ENCODE results near the gene PTCD3.

The PTCD3 gene

DNA sequence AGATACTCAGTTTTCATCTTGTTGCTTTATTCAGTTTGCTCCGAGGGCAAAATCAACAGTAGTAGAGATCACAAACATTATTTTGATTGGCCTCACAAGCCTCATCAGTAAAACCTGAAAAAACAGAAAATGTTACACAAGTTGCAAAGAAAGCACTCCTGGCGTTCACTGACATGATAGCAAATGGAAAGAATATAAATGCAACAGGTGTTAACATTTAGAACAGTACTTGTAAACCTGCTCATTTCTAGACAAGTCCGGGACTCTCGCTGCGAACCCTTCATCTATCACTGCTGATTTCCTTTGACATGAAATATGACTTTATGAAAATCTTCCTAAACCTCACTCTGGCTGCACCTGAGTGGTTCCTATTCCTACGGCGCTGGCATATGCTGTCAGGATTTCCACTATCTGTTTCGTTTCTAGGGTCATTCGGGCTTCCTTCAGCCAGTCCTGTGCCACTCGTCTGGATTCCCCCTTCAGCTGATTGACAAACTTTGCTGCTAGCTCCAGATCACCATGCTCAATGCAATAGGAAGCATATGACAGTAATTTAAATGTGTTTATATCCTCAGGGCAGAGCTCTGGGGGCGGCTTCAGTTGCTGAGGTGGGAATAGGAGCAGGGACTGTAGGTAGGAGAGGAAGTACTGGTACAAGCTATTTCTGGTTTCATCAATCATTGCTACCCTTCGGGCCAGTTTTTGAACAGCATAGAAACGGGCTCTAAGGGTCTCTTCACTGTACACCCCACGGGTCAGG lies 38.1 kb downstream of the PTCD3 start:
- no peak for DNase-seq (ENCODE audit: low read depth)

GRCh38 chr2:86147793-86148192 lies 41.8 kb downstream of the PTCD3 start:
- no peak for DNase-seq (ENCODE audit: low read depth)

DNA sequence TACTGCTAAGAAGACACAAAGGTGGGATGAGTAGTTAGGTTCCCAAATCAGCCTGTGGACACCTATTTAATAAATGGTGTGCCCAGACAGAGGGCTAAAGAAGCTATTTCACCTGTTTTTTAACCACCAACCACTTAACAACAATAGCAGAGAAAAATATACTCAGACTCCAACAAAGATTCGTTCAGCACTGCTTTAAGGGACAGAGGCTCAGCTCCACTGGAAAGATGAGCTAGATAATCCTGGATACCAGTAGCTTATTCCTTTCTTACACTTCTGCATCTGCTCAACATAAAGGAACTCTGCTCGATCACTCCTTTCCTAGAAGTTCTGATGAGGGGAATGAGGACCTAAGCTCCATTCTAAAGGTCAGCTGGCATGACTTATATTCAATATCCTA lies 44.5 kb downstream of the PTCD3 start:
- DNase-seq (ENCODE audit: low read depth) = no peak

DNA sequence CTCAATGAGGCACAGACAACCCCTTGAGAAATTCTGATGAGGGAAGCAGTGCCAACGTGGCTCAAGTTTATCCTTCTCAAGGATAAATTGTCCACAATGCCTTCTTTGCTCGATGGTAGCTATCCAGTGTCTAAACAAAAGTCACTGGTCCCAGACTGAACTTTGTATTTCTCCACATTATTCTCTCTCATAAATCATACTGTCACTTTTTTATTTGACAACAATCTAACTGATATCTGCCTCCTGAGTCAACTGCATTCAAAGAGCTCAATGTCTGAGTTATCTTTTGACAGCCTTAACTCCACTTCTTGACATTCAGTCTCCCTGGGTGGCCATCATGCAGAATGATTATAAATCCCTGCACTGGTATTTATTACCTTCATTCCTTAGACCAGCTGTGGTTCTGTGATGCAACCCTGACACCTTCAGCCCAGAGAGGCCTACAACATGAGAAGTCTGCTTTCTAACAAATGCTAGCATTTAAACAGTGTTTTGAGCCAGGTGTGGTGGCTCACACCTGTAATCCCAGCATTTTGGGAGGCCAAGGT lies 51.0 kb downstream of the PTCD3 start:
- no peak for DNase-seq (ENCODE audit: low read depth)

DNA sequence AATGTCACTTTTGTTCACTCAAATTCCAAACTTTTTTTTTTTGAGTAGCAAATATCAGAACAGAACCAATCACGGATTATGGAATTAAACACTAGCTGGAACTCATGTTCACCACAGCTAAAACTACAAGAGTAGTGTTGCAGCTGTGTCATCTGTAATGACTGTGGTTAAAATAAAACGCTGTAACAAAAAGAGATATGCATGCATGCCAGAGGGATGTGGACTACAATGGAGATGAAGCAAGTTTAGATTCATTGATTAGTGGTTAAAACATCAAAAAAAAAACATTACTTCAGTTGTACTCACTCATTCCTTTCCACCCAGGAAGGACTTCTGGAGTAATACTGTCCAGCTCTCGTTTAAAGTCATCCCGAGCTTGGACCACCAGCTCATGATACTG lies 52.3 kb downstream of the PTCD3 start:
- DNase-seq (ENCODE audit: low read depth) = no peak

DNA sequence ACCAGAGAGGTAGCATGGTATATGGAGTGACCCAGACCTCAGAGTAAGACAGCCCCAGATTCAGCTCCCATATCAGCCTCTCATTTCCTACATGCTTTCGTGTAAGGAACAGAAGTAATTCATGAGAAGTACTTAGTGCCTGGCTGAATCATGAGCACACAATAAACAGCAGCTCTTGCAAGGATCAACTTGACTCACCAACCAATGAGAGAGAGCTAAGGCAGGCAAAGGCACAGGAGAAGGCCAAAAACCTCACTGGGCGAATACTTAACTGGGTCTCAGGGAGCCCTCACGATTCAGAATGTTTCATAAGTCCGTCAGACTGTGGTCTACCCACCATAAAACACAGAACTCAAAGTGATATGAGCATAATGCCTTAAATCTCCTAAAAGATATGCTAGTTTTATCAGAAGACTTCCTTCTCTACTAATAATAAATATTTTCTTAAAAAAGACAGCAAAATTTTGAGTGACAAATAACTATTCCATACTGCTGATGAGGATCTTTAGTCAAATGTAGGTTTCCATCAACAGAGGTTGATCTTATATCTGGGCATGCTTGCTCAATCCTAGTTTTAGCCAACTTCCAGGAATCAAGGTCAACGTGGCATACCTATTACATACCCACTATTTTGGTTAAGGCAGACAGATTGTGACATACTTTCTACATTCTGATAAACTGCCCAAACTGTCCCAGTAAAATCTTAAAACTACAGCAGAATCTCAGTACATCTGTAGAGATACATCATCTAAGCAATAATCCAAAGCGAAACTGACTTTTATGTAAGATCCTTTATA lies 54.3 kb downstream of the PTCD3 start:
- no peak for DNase-seq (ENCODE audit: low read depth)

DNA sequence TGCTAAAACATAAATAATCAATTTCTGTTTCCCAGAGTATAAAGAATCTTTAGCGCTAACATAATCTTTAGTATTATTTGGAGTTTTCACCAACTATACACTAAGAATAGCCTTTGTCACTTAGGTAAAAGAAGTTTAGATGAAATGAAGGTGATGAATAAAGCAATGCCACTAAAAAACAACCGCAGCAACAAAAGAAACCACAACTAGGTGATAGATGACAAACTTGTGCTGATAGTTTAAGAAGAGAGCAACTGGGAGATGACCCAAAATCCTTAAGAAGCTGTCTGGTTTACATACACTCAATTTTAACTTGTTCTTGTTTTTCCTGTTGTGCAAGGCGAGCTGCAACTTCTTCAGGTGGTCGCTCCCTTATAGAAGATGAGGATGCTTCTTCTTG lies 64.4 kb downstream of the PTCD3 start:
- no peak for DNase-seq (ENCODE audit: low read depth)

DNA sequence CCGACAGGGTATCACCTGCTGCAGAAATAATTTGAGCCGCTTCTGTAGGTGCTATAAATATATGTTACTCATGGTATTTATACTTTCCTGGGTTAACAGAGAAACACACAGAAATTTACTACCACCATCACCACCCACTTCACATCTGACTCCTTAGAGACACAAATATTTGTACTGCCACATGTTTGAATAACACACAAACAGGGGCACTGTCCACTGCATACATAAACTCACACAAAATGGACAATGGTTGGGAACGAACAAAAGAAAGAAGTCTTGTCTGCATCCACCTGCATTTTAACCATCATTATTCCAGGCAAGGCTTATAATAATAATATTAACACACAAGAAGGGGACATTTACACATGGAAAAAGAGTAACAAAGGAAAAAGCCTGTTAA lies 65.3 kb downstream of the PTCD3 start:
- DNase-seq (ENCODE audit: low read depth) = no peak

DNA sequence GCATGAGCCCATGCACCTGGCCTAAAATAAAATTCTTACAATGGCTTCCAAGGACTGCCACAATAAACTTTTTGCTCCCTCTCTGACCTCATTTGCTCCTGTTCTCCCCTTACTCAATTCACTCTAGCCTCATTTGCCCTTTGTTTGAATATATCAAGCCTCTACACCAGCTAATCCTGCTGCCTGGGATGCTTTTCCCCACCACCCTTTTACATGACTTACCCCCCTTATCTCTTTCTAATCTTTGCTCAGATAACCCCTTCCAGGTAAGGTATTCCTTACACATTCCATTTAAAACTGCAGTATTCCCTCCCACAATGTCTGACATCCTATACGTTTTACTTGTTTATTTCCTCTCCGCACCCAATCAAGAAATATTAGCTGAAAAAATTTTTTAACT lies 66.6 kb downstream of the PTCD3 start:
- no peak for DNase-seq (ENCODE audit: low read depth)

- no peak for DNase-seq (ENCODE audit: low read depth)
Measured at GRCh38 chr2:86174445-86174844, 68.4 kb downstream of the PTCD3 start.

- DNase-seq (ENCODE audit: low read depth) = no peak
Measured at GRCh38 chr2:86175828-86176227, 69.8 kb downstream of the PTCD3 start.

- DNase-seq (ENCODE audit: low read depth) = no peak
Measured at GRCh38 chr2:86176597-86176996, 70.6 kb downstream of the PTCD3 start.

GRCh38 chr2:86185517-86186212 lies 79.6 kb downstream of the PTCD3 start:
- DNase-seq (ENCODE audit: low read depth) = no peak

DNA sequence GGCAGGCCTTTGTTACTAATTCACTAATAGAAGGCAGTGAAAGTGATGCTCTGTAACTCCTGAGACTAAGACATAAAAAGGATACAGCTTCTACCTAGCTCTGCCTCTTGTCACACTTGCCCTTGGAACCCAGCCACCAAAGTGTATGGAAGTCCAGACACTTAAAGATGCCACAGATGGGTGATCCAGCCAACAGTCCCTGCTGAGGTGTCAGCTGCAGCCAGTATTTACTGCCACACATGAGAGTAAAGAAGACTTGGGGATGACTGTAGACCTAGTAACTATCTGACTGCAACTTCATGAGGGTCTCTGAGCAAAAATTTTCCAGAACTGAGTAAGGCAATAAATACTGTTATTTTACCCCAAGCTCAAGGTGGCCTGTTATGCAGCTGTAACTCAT lies 80.4 kb downstream of the PTCD3 start:
- DNase-seq (ENCODE audit: low read depth) = no peak

- DNase-seq (ENCODE audit: low read depth) = no peak
Measured at GRCh38 chr2:86189782-86190416, 83.9 kb downstream of the PTCD3 start.

All from fibroblast of the conjunctiva (primary cell).